Measurements from ENCODE around the gene FBXO2.

- no peak for TF ChIP-seq CTCF (IDR thresholded peaks at IDR 0.05)
- no peak for TF ChIP-seq POLR2AphosphoS5 (IDR thresholded peaks at IDR 0.05; ENCODE audit: low read depth, low read length)
- no peak for TF ChIP-seq REST (IDR thresholded peaks at IDR 0.05; ENCODE audit: insufficient read depth in 1 of 2, low read depth in 2 of 2, low read length in 1 of 2)
- TF ChIP-seq TCF7L2 (IDR thresholded peaks at IDR 0.05; ENCODE audit: low read depth, low read length) = no peak
Observed at GRCh38 chr1:11657654-11658053, 3.4 kb upstream of the FBXO2 start.
